RWPE2 (cell line): ENCODE data around the gene RO60.

Source experiments
- ATAC-seq: fragments of 200-7000 bp; cut with Tn5 transposase; 3 replicates; pipeline ENCODE4 v1.9.1; 2021; ENCODE audit warnings: low read depth
- DNase-seq: peaks from one replicate; pipeline ENCODE4 v3.0.0-alpha.2; 2020; ENCODE audit warnings: low spot score
- H3K27ac ChIP-seq: fragments of 450-650 bp; 2 replicates; pipeline ENCODE4 v1.5.1; 2017; ENCODE audit warnings: mild to moderate bottlenecking; ENCODE audit not compliant: poor library complexity, severe bottlenecking
- H3K27me3 ChIP-seq: fragments of 250-450 bp; sonication (Bioruptor Pico); 2 replicates; pipeline ENCODE4 v1.5.1; 2021; ENCODE audit warnings: mild to moderate bottlenecking, moderate library complexity; ENCODE audit not compliant: insufficient read depth, poor library complexity, severe bottlenecking
- H3K36me3 ChIP-seq: fragments of 250-450 bp; sonication (Bioruptor Pico); 2 replicates; pipeline ENCODE4 v1.5.1; 2020; ENCODE audit warnings: low read depth, mild to moderate bottlenecking, moderate library complexity
- H3K4me1 ChIP-seq: fragments of 250-450 bp; sonication (Bioruptor Pico); 2 replicates; pipeline ENCODE4 v1.5.1; 2021; ENCODE audit warnings: mild to moderate bottlenecking, moderate library complexity; ENCODE audit not compliant: insufficient read depth, poor library complexity, severe bottlenecking
- H3K4me3 ChIP-seq: fragments of 250-450 bp; sonication (Bioruptor Pico); 2 replicates; pipeline ENCODE4 v1.5.1; 2021; ENCODE audit warnings: mild to moderate bottlenecking, moderate library complexity; ENCODE audit not compliant: severe bottlenecking
- H3K9me3 ChIP-seq: fragments of 250-450 bp; sonication (Bioruptor Pico); 2 replicates; pipeline ENCODE4 v1.5.1; 2021; ENCODE audit warnings: mild to moderate bottlenecking, moderate library complexity; ENCODE audit not compliant: severe bottlenecking
- CTCF ChIP-seq: fragments of 450-650 bp; IDR thresholded peaks from one replicate; pipeline ENCODE4 v1.5.1; 2017; ENCODE audit warnings: mild to moderate bottlenecking, moderate library complexity; ENCODE audit not compliant: poor library complexity, severe bottlenecking

Gene RO60

GRCh38 chr1:193016788-193017187 lies 42.6 kb upstream of the RO60 start:
- Histone ChIP-seq H3K27ac (no peak overlapping the region), H3K4me1 (no peaks in the 10 kb centered on the region), H3K4me3 (no peak overlapping the region), H3K9me3 (no peaks in the 10 kb centered on the region), H3K27me3 (no peaks in the 10 kb centered on the region), H3K36me3 (peaks cover 63% of the 10 kb centered on the region)
- ATAC-seq (no peak), DNase-seq (no peak)
- TF ChIP-seq CTCF: no peak

GRCh38 chr1:193019442-193020026 lies 39.9 kb upstream of the RO60 start:
- Histone ChIP-seq H3K27ac (no peak overlapping the region), H3K36me3 (peaks cover 83% of the 10 kb centered on the region), H3K4me3 (no peak overlapping the region), H3K27me3 (no peaks in the 10 kb centered on the region), H3K4me1 (no peaks in the 10 kb centered on the region), H3K9me3 (no peaks in the 10 kb centered on the region)
- 0 out of 3 replicates have a peak, but pooled peaks have one; percentile 53 for ATAC-seq
- peak; percentile 80 for TF ChIP-seq CTCF
- no peak for DNase-seq

DNA sequence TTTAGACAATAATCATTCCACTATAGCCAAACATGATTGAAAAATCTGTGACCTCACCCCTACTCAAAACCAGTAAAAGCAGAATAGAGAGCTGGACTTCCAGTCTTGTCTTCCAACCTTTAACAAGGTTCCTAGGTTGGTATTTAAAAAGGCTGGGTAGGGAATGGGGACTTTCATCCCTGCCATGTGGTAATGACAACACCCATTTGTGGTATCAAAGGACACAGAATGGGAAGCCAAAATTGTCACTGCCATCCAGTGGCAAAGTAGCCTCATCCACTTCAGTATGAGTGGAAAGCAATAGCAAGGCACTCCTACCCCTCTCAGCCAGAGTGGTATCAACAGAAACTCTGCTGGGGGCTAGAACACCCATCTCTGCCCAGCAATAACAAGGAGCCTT lies 34.2 kb upstream of the RO60 start:
- ATAC-seq (no peak), DNase-seq (no peak)
- TF ChIP-seq CTCF: no peak
- Histone ChIP-seq H3K27me3 (no peaks in the 10 kb centered on the region), H3K9me3 (no peaks in the 10 kb centered on the region), H3K4me3 (no peak overlapping the region), H3K27ac (no peak overlapping the region), H3K4me1 (peaks cover 4% of the 10 kb centered on the region), H3K36me3 (peaks cover 72% of the 10 kb centered on the region)

GRCh38 chr1:193030280-193030679 lies 29.1 kb upstream of the RO60 start:
- Histone ChIP-seq H3K36me3 (peaks cover 55% of the 10 kb centered on the region), H3K4me1 (peaks cover 6% of the 10 kb centered on the region), H3K27ac (no peak overlapping the region)

More at GRCh38 chr1:193030280-193030679, 29.1 kb upstream of the RO60 start:
- DNase-seq (no peak), ATAC-seq (no peak)
- H3K4me3 ChIP-seq: no peak overlapping the region
- H3K27me3 ChIP-seq: no peaks in the 10 kb centered on the region
- no peak for TF ChIP-seq CTCF
- H3K9me3 ChIP-seq: no peaks in the 10 kb centered on the region
